Measurements from ENCODE around the gene NHS.

NHS gene

GRCh38 chrX:17725181-17725580 is 350.2 kb downstream of the NHS start:
- no peak for DNase-seq
- no peaks in the 10 kb centered on the region for H3K4me1 ChIP-seq (ENCODE audit: insufficient read depth, low read length)
- H3K4me2 ChIP-seq (ENCODE audit: insufficient read depth, low read length), result no peak overlapping the region
- H2AFZ ChIP-seq (ENCODE audit: low read depth, low read length), result no peak overlapping the region
- H4K20me1 ChIP-seq (ENCODE audit: insufficient read depth, low read length), result no peaks in the 10 kb centered on the region
- no peaks in the 10 kb centered on the region for H3K36me3 ChIP-seq (ENCODE audit: insufficient read depth, low read length)
- H3K79me2 ChIP-seq (ENCODE audit: insufficient read depth, low read length), result no peaks in the 10 kb centered on the region
- no peak for ATAC-seq (ENCODE audit: insufficient read depth, low read depth)
- TF ChIP-seq, protein P1, sequence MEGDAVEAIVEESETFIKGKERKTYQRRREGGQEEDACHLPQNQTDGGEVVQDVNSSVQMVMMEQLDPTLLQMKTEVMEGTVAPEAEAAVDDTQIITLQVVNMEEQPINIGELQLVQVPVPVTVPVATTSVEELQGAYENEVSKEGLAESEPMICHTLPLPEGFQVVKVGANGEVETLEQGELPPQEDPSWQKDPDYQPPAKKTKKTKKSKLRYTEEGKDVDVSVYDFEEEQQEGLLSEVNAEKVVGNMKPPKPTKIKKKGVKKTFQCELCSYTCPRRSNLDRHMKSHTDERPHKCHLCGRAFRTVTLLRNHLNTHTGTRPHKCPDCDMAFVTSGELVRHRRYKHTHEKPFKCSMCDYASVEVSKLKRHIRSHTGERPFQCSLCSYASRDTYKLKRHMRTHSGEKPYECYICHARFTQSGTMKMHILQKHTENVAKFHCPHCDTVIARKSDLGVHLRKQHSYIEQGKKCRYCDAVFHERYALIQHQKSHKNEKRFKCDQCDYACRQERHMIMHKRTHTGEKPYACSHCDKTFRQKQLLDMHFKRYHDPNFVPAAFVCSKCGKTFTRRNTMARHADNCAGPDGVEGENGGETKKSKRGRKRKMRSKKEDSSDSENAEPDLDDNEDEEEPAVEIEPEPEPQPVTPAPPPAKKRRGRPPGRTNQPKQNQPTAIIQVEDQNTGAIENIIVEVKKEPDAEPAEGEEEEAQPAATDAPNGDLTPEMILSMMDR (IDR thresholded peaks at IDR 0.05; ENCODE audit: borderline replicate concordance, extremely low read depth, low read length, poor library complexity, severe bottlenecking), result no peak
- no peak for TF ChIP-seq EZH2 (IDR thresholded peaks at IDR 0.05; ENCODE audit: borderline replicate concordance, low read depth, low read length, severe bottlenecking)
- no peak overlapping the region for H3K9ac ChIP-seq (ENCODE audit: low read depth, low read length)
- H3K4me3 ChIP-seq (ENCODE audit: low read depth in 1 of 2, low read length in 2 of 2), result no peak overlapping the region
- no peaks in the 10 kb centered on the region for H3K27me3 ChIP-seq (ENCODE audit: insufficient read depth, low read length, poor library complexity)
- no peaks in the 10 kb centered on the region for H3K9me3 ChIP-seq (ENCODE audit: insufficient read depth, low read length, severe bottlenecking)
- no peak overlapping the region for H3K27ac ChIP-seq (ENCODE audit: low read length)

- no peaks in the 10 kb centered on the region for H3K36me3 ChIP-seq (ENCODE audit: insufficient read depth, low read length)
- H2AFZ ChIP-seq (ENCODE audit: low read depth, low read length), result no peak overlapping the region
- H3K79me2 ChIP-seq (ENCODE audit: insufficient read depth, low read length), result no peaks in the 10 kb centered on the region
- no peaks in the 10 kb centered on the region for H3K4me1 ChIP-seq (ENCODE audit: insufficient read depth, low read length)
- no peaks in the 10 kb centered on the region for H4K20me1 ChIP-seq (ENCODE audit: insufficient read depth, low read length)
- ATAC-seq (ENCODE audit: insufficient read depth, low read depth) (no peak), DNase-seq (no peak)
- H3K4me2 ChIP-seq (ENCODE audit: insufficient read depth, low read length), result no peak overlapping the region
- no peaks in the 10 kb centered on the region for H3K27me3 ChIP-seq (ENCODE audit: insufficient read depth, low read length, poor library complexity)
- TF ChIP-seq, protein P1 (IDR thresholded peaks at IDR 0.05; ENCODE audit: borderline replicate concordance, extremely low read depth, low read length, poor library complexity, severe bottlenecking), result no peak
- no peak for TF ChIP-seq EZH2 (IDR thresholded peaks at IDR 0.05; ENCODE audit: borderline replicate concordance, low read depth, low read length, severe bottlenecking)
- no peak overlapping the region for H3K27ac ChIP-seq (ENCODE audit: low read length)
- H3K9me3 ChIP-seq (ENCODE audit: insufficient read depth, low read length, severe bottlenecking), result no peaks in the 10 kb centered on the region
- H3K4me3 ChIP-seq (ENCODE audit: low read depth in 1 of 2, low read length in 2 of 2), result no peak overlapping the region
- H3K9ac ChIP-seq (ENCODE audit: low read depth, low read length), result no peak overlapping the region
Measured at GRCh38 chrX:17732138-17732783, 357.3 kb downstream of the NHS start.

DNA sequence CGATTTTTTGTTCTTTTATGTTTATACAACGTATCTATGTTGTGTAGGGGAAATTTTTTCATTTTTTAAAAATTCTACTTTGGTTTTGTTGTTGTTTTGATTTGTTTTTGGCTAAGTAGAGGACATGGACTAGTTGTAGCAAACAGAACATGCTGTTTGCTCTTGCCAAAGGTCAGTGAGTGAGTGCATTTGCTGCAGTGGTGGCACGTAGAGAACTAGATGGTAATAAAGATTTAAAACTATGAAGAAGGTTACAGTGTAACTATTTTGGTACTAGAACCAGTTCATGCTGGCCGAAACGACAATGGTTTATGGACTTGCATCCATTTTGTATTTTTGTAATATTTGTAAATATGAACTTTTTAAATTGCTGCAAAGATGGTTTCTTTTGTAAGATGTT is 360.4 kb downstream of the NHS start:
- Histone ChIP-seq H3K27me3 (ENCODE audit: insufficient read depth, low read length, poor library complexity) (no peaks in the 10 kb centered on the region), H3K4me2 (ENCODE audit: insufficient read depth, low read length) (no peak overlapping the region), H3K9ac (ENCODE audit: low read depth, low read length) (no peak overlapping the region), H3K79me2 (ENCODE audit: insufficient read depth, low read length) (no peaks in the 10 kb centered on the region), H4K20me1 (ENCODE audit: insufficient read depth, low read length) (no peaks in the 10 kb centered on the region), H3K4me3 (ENCODE audit: low read depth in 1 of 2, low read length in 2 of 2) (no peak overlapping the region), H3K4me1 (ENCODE audit: insufficient read depth, low read length) (no peaks in the 10 kb centered on the region), H3K36me3 (ENCODE audit: insufficient read depth, low read length) (no peaks in the 10 kb centered on the region), H2AFZ (ENCODE audit: low read depth, low read length) (no peak overlapping the region), H3K9me3 (ENCODE audit: insufficient read depth, low read length, severe bottlenecking) (no peaks in the 10 kb centered on the region), H3K27ac (ENCODE audit: low read length) (no peak overlapping the region)
- DNase-seq (no peak), ATAC-seq (ENCODE audit: insufficient read depth, low read depth) (no peak)
- TF ChIP-seq, protein P1 (IDR thresholded peaks at IDR 0.05; ENCODE audit: borderline replicate concordance, extremely low read depth, low read length, poor library complexity, severe bottlenecking), result no peak
- no peak for TF ChIP-seq EZH2 (IDR thresholded peaks at IDR 0.05; ENCODE audit: borderline replicate concordance, low read depth, low read length, severe bottlenecking)
